ENCODE data around the gene SCD5. TPM values are rescaled to one million over a fixed set of nuclear protein-coding genes. Genes with fewer than 3 reads are reported as not detected.
A peak's percentile ranks its signal among the peaks of the same experiment; 100 is the strongest.

SCD5 gene
- total RNA-seq, 2 donors from 2014 or later: 7.3 to 18.5 TPM

DNA sequence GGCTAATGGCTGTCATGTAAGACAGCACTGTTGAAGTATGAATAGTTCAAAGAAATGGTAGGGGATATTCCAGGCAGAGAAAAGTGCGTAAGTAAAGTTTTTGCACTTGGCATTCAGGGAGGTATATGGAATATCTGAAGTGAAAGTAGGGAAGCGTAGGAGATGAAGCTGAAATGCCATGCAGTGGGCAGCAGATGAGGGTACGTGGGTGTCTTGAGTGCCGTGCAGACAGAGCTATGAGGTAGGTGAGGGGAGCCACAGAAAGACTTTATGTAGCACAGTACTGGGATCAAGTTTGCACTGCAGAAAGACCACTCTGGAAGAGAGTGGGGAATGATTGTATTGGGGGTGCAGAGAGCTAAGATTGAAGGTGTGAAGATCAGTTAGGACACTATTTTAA is 5.2 kb upstream of the SCD5 start:
- Histone ChIP-seq H3K27ac (no peak overlapping the region), H3K27me3 (replicated peaks; ENCODE audit: insufficient read depth) (no peaks in the 10 kb centered on the region), H3K4me3 (no peak overlapping the region), H3K4me1 (ENCODE audit: control insufficient read depth in 1 of 2, low read depth in 2 of 2) (peaks cover 6 to 9% of the 10 kb centered on the region in 2 donors), H3K9me3 (no peaks in the 10 kb centered on the region), H3K36me3 (no peaks in the 10 kb centered on the region)
- ATAC-seq (ENCODE audit: insufficient number of reproducible peaks, low FRiP score, low read depth) (no peak), DNase-seq (ENCODE audit: low spot score) (no peak)
- TF ChIP-seq, protein P1, sequence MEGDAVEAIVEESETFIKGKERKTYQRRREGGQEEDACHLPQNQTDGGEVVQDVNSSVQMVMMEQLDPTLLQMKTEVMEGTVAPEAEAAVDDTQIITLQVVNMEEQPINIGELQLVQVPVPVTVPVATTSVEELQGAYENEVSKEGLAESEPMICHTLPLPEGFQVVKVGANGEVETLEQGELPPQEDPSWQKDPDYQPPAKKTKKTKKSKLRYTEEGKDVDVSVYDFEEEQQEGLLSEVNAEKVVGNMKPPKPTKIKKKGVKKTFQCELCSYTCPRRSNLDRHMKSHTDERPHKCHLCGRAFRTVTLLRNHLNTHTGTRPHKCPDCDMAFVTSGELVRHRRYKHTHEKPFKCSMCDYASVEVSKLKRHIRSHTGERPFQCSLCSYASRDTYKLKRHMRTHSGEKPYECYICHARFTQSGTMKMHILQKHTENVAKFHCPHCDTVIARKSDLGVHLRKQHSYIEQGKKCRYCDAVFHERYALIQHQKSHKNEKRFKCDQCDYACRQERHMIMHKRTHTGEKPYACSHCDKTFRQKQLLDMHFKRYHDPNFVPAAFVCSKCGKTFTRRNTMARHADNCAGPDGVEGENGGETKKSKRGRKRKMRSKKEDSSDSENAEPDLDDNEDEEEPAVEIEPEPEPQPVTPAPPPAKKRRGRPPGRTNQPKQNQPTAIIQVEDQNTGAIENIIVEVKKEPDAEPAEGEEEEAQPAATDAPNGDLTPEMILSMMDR (IDR thresholded peaks at IDR 0.05): no peak

DNA sequence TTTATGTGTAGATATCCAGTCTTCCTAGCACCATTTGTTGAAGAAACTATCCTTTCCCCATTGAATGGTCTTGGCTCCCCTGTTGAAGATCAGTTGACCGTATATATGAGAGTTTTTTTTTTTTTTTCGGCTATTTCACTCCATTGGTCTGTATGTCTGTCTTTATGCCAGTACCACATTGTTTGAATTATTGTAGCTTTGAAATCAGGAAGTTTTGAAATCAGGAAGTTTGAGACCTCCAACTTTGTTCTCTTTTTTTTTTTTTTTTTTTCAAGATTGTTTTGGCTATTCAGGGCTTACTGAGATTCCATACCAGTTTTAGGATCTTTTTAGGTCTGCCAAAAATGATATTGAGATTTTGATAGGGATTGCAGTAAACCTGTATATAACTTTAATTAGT is 4.3 kb upstream of the SCD5 start:
- Histone ChIP-seq H3K9me3 (no peaks in the 10 kb centered on the region), H3K27me3 (replicated peaks; ENCODE audit: insufficient read depth) (no peaks in the 10 kb centered on the region), H3K27ac (no peak overlapping the region), H3K4me1 (ENCODE audit: control insufficient read depth in 1 of 2, low read depth in 2 of 2) (peaks cover 6 to 9% of the 10 kb centered on the region in 2 donors), H3K4me3 (no peak overlapping the region), H3K36me3 (no peaks in the 10 kb centered on the region)
- ATAC-seq (ENCODE audit: insufficient number of reproducible peaks, low FRiP score, low read depth) (no peak), DNase-seq (ENCODE audit: low spot score) (no peak)
- TF ChIP-seq, protein P1 (IDR thresholded peaks at IDR 0.05): no peak

- H3K36me3 ChIP-seq: no peaks in the 10 kb centered on the region
- H3K9me3 ChIP-seq: no peaks in the 10 kb centered on the region
- no peak for DNase-seq (ENCODE audit: low spot score)
- no peak overlapping the region for H3K4me3 ChIP-seq
- TF ChIP-seq, protein P1 (IDR thresholded peaks at IDR 0.05): no peak
- peaks cover 6 to 17% of the 10 kb centered on the region in 2 donors for H3K4me1 ChIP-seq (ENCODE audit: control insufficient read depth in 1 of 2, low read depth in 2 of 2)
- H3K27ac ChIP-seq: no peak overlapping the region
- H3K27me3 ChIP-seq (replicated peaks; ENCODE audit: insufficient read depth): no peaks in the 10 kb centered on the region
- ATAC-seq (ENCODE audit: insufficient number of reproducible peaks, low FRiP score, low read depth): no peak
Observed at GRCh38 chr4:82801910-82802521, 3.4 kb upstream of the SCD5 start.

DNA sequence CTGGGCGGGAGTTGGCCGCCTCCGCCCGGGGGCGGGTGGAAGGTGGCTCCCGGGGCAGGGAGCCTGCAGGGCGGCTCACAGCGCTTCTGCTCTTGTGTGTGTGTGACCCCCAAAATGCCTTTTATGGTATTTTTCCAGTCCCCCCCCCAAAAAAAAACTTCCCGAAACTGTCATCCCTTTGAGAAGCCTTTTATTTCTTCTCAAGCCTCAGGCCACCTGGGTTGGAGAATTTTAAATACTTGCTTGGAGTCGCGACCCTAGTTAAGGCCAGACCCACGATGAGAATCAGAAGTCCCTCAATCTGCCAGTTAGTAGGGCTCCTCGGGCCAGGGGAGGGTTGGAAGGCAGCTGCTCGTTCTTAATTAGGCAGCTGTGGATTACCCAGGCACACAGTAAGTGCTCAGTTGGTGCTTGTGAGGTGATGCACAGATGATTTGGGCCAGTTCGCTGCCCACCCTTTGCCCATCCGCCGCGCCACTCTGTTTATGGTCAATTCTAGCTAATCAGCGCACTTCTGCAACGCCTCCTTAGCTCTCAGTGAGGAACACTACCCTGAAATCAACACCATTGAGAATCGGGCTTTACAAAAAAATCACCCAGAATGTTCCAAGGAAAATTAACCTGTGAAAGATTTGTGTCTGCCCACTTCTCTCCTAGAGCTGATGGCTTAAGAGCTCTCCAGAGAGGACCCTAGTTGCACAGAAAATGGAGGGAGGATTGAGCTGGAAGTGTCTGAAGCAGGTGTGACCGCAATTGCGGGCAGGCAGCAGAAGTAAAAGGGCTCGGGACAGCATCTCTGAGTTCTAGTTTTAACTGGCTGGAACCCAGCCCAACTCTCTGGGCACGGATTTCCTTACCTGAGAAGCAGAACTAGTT is 648 bp upstream of the SCD5 start:
- H3K27me3 ChIP-seq (replicated peaks; ENCODE audit: insufficient read depth): no peaks in the 10 kb centered on the region
- H3K4me3 ChIP-seq: peak overlapping the region; percentile 90
- ATAC-seq (ENCODE audit: insufficient number of reproducible peaks, low FRiP score, low read depth) (no peak), DNase-seq (ENCODE audit: low spot score) (no peak)
- no peaks in the 10 kb centered on the region for H3K36me3 ChIP-seq
- TF ChIP-seq, protein P1 (IDR thresholded peaks at IDR 0.05): no peak
- no peaks in the 10 kb centered on the region for H3K9me3 ChIP-seq
- peaks cover 6 to 18% of the 10 kb centered on the region in 2 donors for H3K4me1 ChIP-seq (ENCODE audit: control insufficient read depth in 1 of 2, low read depth in 2 of 2)
- no peak overlapping the region for H3K27ac ChIP-seq

GRCh38 chr4:82797405-82798111 is 1.0 kb downstream of the SCD5 start:
- peak overlapping the region; percentile 90 for H3K4me3 ChIP-seq
- TF ChIP-seq, protein P1 (IDR thresholded peaks at IDR 0.05): no peak
- no peak overlapping the region for H3K27ac ChIP-seq
- H3K36me3 ChIP-seq: no peaks in the 10 kb centered on the region
- no peaks in the 10 kb centered on the region for H3K27me3 ChIP-seq (replicated peaks; ENCODE audit: insufficient read depth)
- peaks cover 6 to 18% of the 10 kb centered on the region in 2 donors for H3K4me1 ChIP-seq (ENCODE audit: control insufficient read depth in 1 of 2, low read depth in 2 of 2)
- no peaks in the 10 kb centered on the region for H3K9me3 ChIP-seq
- ATAC-seq (ENCODE audit: insufficient number of reproducible peaks, low FRiP score, low read depth): no peak
- DNase-seq (ENCODE audit: low spot score): no peak

All from thoracic aorta (tissue), 2 donors.